Smooth muscle cell (in vitro differentiated cells): ENCODE results near the gene MOB1B. TPM values are rescaled to one million over a fixed set of nuclear protein-coding genes. Genes with fewer than 3 reads are reported as not detected.

Experiments
- DNase-seq: peaks from one replicate; lab custom pipeline; 2025; ENCODE audit not compliant: unreplicated experiment; lab: John Stamatoyannopoulos, UW
- H2AFZ ChIP-seq: fragments of 200-600 bp; sonication (generic); 2 replicates; pipeline ENCODE4 v1.6.0; 2016; ENCODE audit warnings: antibody characterized with exemption, low read depth, mild to moderate bottlenecking
- H3F3A ChIP-seq: fragments of 200-600 bp; sonication (generic); 2 replicates; pipeline ENCODE4 v1.6.0; 2017; ENCODE audit warnings: antibody characterized with exemption, low read depth
- H3K27ac ChIP-seq: fragments of 200-600 bp; sonication (generic); 2 replicates; pipeline ENCODE4 v1.5.1; 2016; ENCODE audit warnings: low read depth, mild to moderate bottlenecking
- H3K27me3 ChIP-seq: fragments of 200-600 bp; sonication (generic); 2 replicates; pipeline ENCODE4 v1.6.1; 2016; ENCODE audit warnings: low read depth, mild to moderate bottlenecking
- H3K36me3 ChIP-seq: fragments of 200-600 bp; sonication (generic); 2 replicates; pipeline ENCODE4 v1.5.1; 2016; ENCODE audit warnings: low read depth
- H3K4me1 ChIP-seq: fragments of 200-600 bp; sonication (generic); 2 replicates; pipeline ENCODE4 v1.5.1; 2016; ENCODE audit warnings: low read depth
- H3K4me2 ChIP-seq: fragments of 200-600 bp; sonication (generic); 2 replicates; pipeline ENCODE4 v1.6.0; 2016; ENCODE audit warnings: mild to moderate bottlenecking
- H3K4me3 ChIP-seq: fragments of 200-600 bp; sonication (generic); 2 replicates; pipeline ENCODE4 v1.5.1; 2016; ENCODE audit warnings: mild to moderate bottlenecking
- H3K79me2 ChIP-seq: fragments of 200-600 bp; sonication (generic); 2 replicates; pipeline ENCODE4 v1.6.0; 2016; ENCODE audit warnings: low read depth, mild to moderate bottlenecking
- H3K9ac ChIP-seq: fragments of 200-600 bp; sonication (generic); 2 replicates; pipeline ENCODE4 v1.6.0; 2016; ENCODE audit warnings: low read depth
- H3K9me3 ChIP-seq: fragments of 200-600 bp; sonication (generic); replicated peaks from 2 replicates; pipeline ENCODE4 v1.5.1; 2016; ENCODE audit warnings: low read depth
- H4K20me1 ChIP-seq: fragments of 200-600 bp; sonication (generic); 2 replicates; pipeline ENCODE4 v1.6.0; 2016; ENCODE audit warnings: low read depth
- CTCF ChIP-seq: fragments of 200-600 bp; sonication (generic); IDR thresholded peaks from 2 replicates; pipeline ENCODE4 v1.5.1; 2017; ENCODE audit warnings: borderline replicate concordance, mild to moderate bottlenecking, antibody characterized with exemption; ENCODE audit not compliant: insufficient read depth, poor library complexity, severe bottlenecking
- WGBS: methylation state at CpG from one replicate; pipeline ENCODE4 v1.1.7; 2016; ENCODE audit warnings: low lambda C conversion rate; 5-methylcytosine and 5-hydroxymethylcytosine counted together
- polyA plus RNA-seq: library from polyadenylated mRNA; unstranded; fragments of >200 nt; fragmentation: Nextera tagmentation; extraction: Ambion mirVana; gene quantifications from 2 replicates; pipeline ENCODE4 v1.2.1, GENCODE V29; 2016
- total RNA-seq: library from RNA; depleted of rRNA; stranded (reverse); fragments of >200 nt; gene quantifications from 2 replicates; pipeline ENCODE4 v1.2.3, GENCODE V29; 2014

The MOB1B gene
- total and polyA plus RNA-seq, 2 experiments from 2014 or later: 3.4 to 18.3 TPM

- WGBS: 84% methylated on average over 5 of the region's 5 CpGs
- no peak for TF ChIP-seq CTCF
- H4K20me1 ChIP-seq: peaks cover 74% of the 10 kb centered on the region
- no peak overlapping the region for H3K9ac ChIP-seq
- no peaks in the 10 kb centered on the region for H3K36me3 ChIP-seq
- no peaks in the 10 kb centered on the region for H3K9me3 ChIP-seq
- H3K79me2 ChIP-seq: peaks cover 59% of the 10 kb centered on the region
- H3K4me2 ChIP-seq: no peak overlapping the region
- no peak for DNase-seq
- H3F3A ChIP-seq: peaks cover 3% of the 10 kb centered on the region
- H3K27me3 ChIP-seq: no peaks in the 10 kb centered on the region
- H2AFZ ChIP-seq: no peak overlapping the region
- H3K4me1 ChIP-seq: peaks cover 9% of the 10 kb centered on the region
- H3K4me3 ChIP-seq: no peak overlapping the region
- H3K27ac ChIP-seq: no peak overlapping the region
Observed at GRCh38 chr4:70948665-70949260, 46.6 kb downstream of the MOB1B start.

GRCh38 chr4:70954032-70954431 lies 51.9 kb downstream of the MOB1B start:
- H3K27ac ChIP-seq: no peak overlapping the region
- no peaks in the 10 kb centered on the region for H3K36me3 ChIP-seq
- H3K4me1 ChIP-seq: no peaks in the 10 kb centered on the region
- no peak for DNase-seq
- no peaks in the 10 kb centered on the region for H3F3A ChIP-seq
- WGBS: 96% methylated on average over 1 of the region's 1 CpG
- no peak overlapping the region for H3K4me2 ChIP-seq
- no peaks in the 10 kb centered on the region for H3K9me3 ChIP-seq
- H4K20me1 ChIP-seq: peaks cover 76% of the 10 kb centered on the region
- TF ChIP-seq CTCF: no peak
- peaks cover 38% of the 10 kb centered on the region for H3K79me2 ChIP-seq
- H2AFZ ChIP-seq: no peak overlapping the region
- no peak overlapping the region for H3K4me3 ChIP-seq
- H3K27me3 ChIP-seq: no peaks in the 10 kb centered on the region
- H3K9ac ChIP-seq: no peak overlapping the region

- 91% methylated on average over 5 of the region's 5 CpGs for WGBS
- Histone ChIP-seq H3K79me2 (peaks cover 22% of the 10 kb centered on the region), H3K9ac (no peak overlapping the region), H3F3A (no peaks in the 10 kb centered on the region), H4K20me1 (peaks cover 59% of the 10 kb centered on the region), H3K9me3 (no peaks in the 10 kb centered on the region), H3K4me1 (no peaks in the 10 kb centered on the region), H3K4me2 (no peak overlapping the region), H3K27me3 (no peaks in the 10 kb centered on the region), H3K36me3 (no peaks in the 10 kb centered on the region), H3K4me3 (no peak overlapping the region), H3K27ac (no peak overlapping the region), H2AFZ (no peak overlapping the region)
- DNase-seq: no peak
- no peak for TF ChIP-seq CTCF
Observed at GRCh38 chr4:70956549-70957210, 54.5 kb downstream of the MOB1B start.

- peaks cover 2% of the 10 kb centered on the region for H3K36me3 ChIP-seq
- no peak overlapping the region for H3K27ac ChIP-seq
- no peaks in the 10 kb centered on the region for H3K4me1 ChIP-seq
- TF ChIP-seq CTCF: no peak
- WGBS: 93% methylated on average over 3 of the region's 3 CpGs
- peaks cover 22% of the 10 kb centered on the region for H3K79me2 ChIP-seq
- no peak overlapping the region for H3K4me2 ChIP-seq
- H3K4me3 ChIP-seq: no peak overlapping the region
- no peaks in the 10 kb centered on the region for H3K27me3 ChIP-seq
- DNase-seq: no peak
- no peaks in the 10 kb centered on the region for H3K9me3 ChIP-seq
- no peak overlapping the region for H2AFZ ChIP-seq
- no peak overlapping the region for H3K9ac ChIP-seq
- peaks cover 45% of the 10 kb centered on the region for H4K20me1 ChIP-seq
- H3F3A ChIP-seq: no peaks in the 10 kb centered on the region
Observed at GRCh38 chr4:70958681-70959080, 56.5 kb downstream of the MOB1B start.
